SK-N-SH treated with all-trans-retinoic acid at 6 μM for 48 hours (cell line): ENCODE measurements around the gene SNHG17.
A peak's percentile ranks its signal among the peaks of the same experiment; 100 is the strongest.

Source experiments
- ATAC-seq: fragments of 200-7000 bp; cut with Tn5 transposase; 3 replicates; pipeline ENCODE4 v1.9.1; 2020; ENCODE audit warnings: mild to moderate bottlenecking, moderate library complexity
- ARNTL ChIP-seq: fragments of 450-650 bp; formaldehyde crosslinking; IDR thresholded peaks from 2 replicates; pipeline ENCODE4 v1.5.0; 2020; ENCODE audit warnings: low read depth, mild to moderate bottlenecking, moderate library complexity, borderline replicate concordance
- CREB5 ChIP-seq: fragments of 250-450 bp; sonication (Bioruptor Pico); IDR thresholded peaks from 2 replicates; pipeline ENCODE4 v1.5.1; 2020; ENCODE audit warnings: low read depth, mild to moderate bottlenecking, moderate library complexity
- CSDC2 ChIP-seq: fragments of 250-450 bp; sonication (Bioruptor Pico); IDR thresholded peaks from 2 replicates; pipeline ENCODE4 v1.5.0; 2020; ENCODE audit warnings: mild to moderate bottlenecking, moderate library complexity
- ESRRG ChIP-seq: fragments of 250-450 bp; sonication (Bioruptor Pico); IDR thresholded peaks from 2 replicates; pipeline ENCODE4 v1.6.1; 2021; ENCODE audit warnings: mild to moderate bottlenecking
- GLIS3 ChIP-seq: fragments of 250-450 bp; sonication (Bioruptor Pico); IDR thresholded peaks from 2 replicates; pipeline ENCODE4 v1.5.0; 2020; ENCODE audit warnings: mild to moderate bottlenecking, moderate library complexity
- OSR1 ChIP-seq: fragments of 250-450 bp; sonication (Bioruptor Pico); IDR thresholded peaks from 2 replicates; pipeline ENCODE4 v1.8.0; 2022; ENCODE audit warnings: moderate library complexity, mild to moderate bottlenecking, inconsistent platforms
- PATZ1 ChIP-seq: fragments of 250-450 bp; sonication (Bioruptor Pico); IDR thresholded peaks from 2 replicates; pipeline ENCODE4 v1.8.0; 2020; ENCODE audit warnings: mild to moderate bottlenecking, moderate library complexity, borderline replicate concordance
- POU6F1 ChIP-seq: fragments of 250-450 bp; sonication (Bioruptor Pico); IDR thresholded peaks from 2 replicates; pipeline ENCODE4 v1.8.0; 2021; ENCODE audit warnings: low read depth, mild to moderate bottlenecking, moderate library complexity, borderline replicate concordance
- PPARA ChIP-seq: fragments of 250-450 bp; sonication (Bioruptor Pico); IDR thresholded peaks from 2 replicates; pipeline ENCODE4 v1.5.0; 2020; ENCODE audit warnings: mild to moderate bottlenecking, borderline replicate concordance
- SNAI2 ChIP-seq: fragments of 250-450 bp; sonication (Bioruptor Pico); IDR thresholded peaks from 2 replicates; pipeline ENCODE4 v1.5.0; 2020; ENCODE audit warnings: mild to moderate bottlenecking, moderate library complexity
- TCF4 ChIP-seq: fragments of 250-450 bp; sonication (Bioruptor Pico); IDR thresholded peaks from 2 replicates; pipeline ENCODE4 v1.8.0; 2021; ENCODE audit warnings: mild to moderate bottlenecking, moderate library complexity, borderline replicate concordance
- TOX ChIP-seq: fragments of 250-450 bp; sonication (Bioruptor Pico); IDR thresholded peaks from 2 replicates; pipeline ENCODE4 v1.8.0; 2021; ENCODE audit warnings: mild to moderate bottlenecking, moderate library complexity, borderline replicate concordance
- ZC3H10 ChIP-seq: fragments of 250-450 bp; sonication (Bioruptor Pico); IDR thresholded peaks from 2 replicates; pipeline ENCODE4 v1.5.1; 2021; ENCODE audit warnings: mild to moderate bottlenecking, moderate library complexity
- ZFP3 ChIP-seq: fragments of 250-450 bp; sonication (Bioruptor Pico); IDR thresholded peaks from 2 replicates; pipeline ENCODE4 v1.5.0; 2020; ENCODE audit warnings: mild to moderate bottlenecking, moderate library complexity
- ZFP30 ChIP-seq: fragments of 450-650 bp; formaldehyde crosslinking; IDR thresholded peaks from 2 replicates; pipeline ENCODE4 v1.5.0; 2022; ENCODE audit warnings: mild to moderate bottlenecking, moderate library complexity
- ZNF565 ChIP-seq: fragments of 450-650 bp; formaldehyde crosslinking; conservative IDR thresholded peaks from 2 replicates; pipeline ENCODE4 v1.5.0; 2020; ENCODE audit warnings: low read depth, mild to moderate bottlenecking, moderate library complexity
- ZNF70 ChIP-seq: fragments of 450-650 bp; formaldehyde crosslinking; IDR thresholded peaks from 2 replicates; pipeline ENCODE4 v1.5.0; 2020; ENCODE audit warnings: mild to moderate bottlenecking, moderate library complexity
- ZNF8 ChIP-seq: fragments of 450-650 bp; formaldehyde crosslinking; IDR thresholded peaks from 2 replicates; pipeline ENCODE4 v1.5.0; 2020; ENCODE audit warnings: mild to moderate bottlenecking, moderate library complexity

The SNHG17 gene

GRCh38 chr20:38473367-38473795, 38.3 kb upstream of the SNHG17 start:
- TF ChIP-seq POU6F1 (CRISPR knock-in tag) (no peak), PPARA (CRISPR knock-in tag) (no peak), ZFP3 (CRISPR knock-in tag) (no peak), SNAI2 (CRISPR knock-in tag) (no peak), CSDC2 (CRISPR knock-in tag) (no peak), ZC3H10 (CRISPR knock-in tag) (no peak), TOX (CRISPR knock-in tag) (no peak), ARNTL (no peak), CREB5 (CRISPR knock-in tag) (no peak), OSR1 (CRISPR knock-in tag) (no peak), PATZ1 (CRISPR knock-in tag) (no peak), ZFP30 (CRISPR knock-in tag) (no peak), ZNF8 (CRISPR knock-in tag) (no peak), TCF4 (CRISPR knock-in tag) (no peak)
- ATAC-seq: no peak; the same call in 2 of the 3 replicates

GRCh38 chr20:38472513-38473366, 37.6 kb upstream of the SNHG17 start, which contains the start of gene RALGAPB:
TSS of gene RALGAPB (plus strand) at chr20:38472843. CDS start at chr20:38488433, 15,590 bp downstream.
- no peak for TF ChIP-seq ZNF70
- TF ChIP-seq TCF4 (CRISPR knock-in tag): no peak
- no peak for TF ChIP-seq ZC3H10 (CRISPR knock-in tag)
- TF ChIP-seq ZNF565 (CRISPR knock-in tag): no peak
- peak; percentile 97 for ATAC-seq

- ATAC-seq: peak; percentile 37; the same call in 2 of the 3 replicates
- TF ChIP-seq ESRRG (CRISPR knock-in tag) (no peak), ZFP30 (CRISPR knock-in tag) (no peak), POU6F1 (CRISPR knock-in tag) (no peak), OSR1 (CRISPR knock-in tag) (no peak), ARNTL (no peak), ZNF8 (CRISPR knock-in tag) (no peak), ZFP3 (CRISPR knock-in tag) (no peak), GLIS3 (CRISPR knock-in tag) (no peak), CSDC2 (CRISPR knock-in tag) (no peak), ZC3H10 (CRISPR knock-in tag) (no peak), SNAI2 (CRISPR knock-in tag) (no peak), PATZ1 (CRISPR knock-in tag) (no peak)
- TF ChIP-seq, all 23 proteins: peak for 0
These were observed 36.9 kb upstream of the SNHG17 start for GRCh38 chr20:38471987-38472512.
